Measurements from ENCODE around the gene FANCI.

FANCI gene

DNA sequence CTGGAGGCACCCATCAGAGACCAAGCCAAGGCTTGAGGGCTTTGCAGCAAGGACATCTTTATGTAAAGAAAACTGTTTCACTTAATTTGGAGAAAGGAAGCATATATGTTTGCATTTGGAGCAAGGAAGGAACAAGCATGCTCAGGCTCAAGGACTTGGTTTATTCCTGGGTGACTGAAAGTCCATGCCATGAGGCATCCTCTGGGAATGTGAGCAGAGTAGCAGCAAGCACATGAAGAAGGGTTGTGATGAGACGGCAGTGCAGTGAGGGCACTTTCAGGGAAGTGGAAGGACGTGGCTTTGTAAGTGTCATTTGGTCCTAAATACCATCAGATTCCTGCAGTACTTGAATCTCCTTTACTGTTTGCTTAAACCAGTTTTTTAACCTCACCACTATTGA lies 64.0 kb downstream of the FANCI start:
- Histone ChIP-seq H3K36me3 (ENCODE audit: control insufficient read depth in 2 of 2, insufficient read depth in 1 of 2, low read length in 2 of 2) (peaks cover 75 to 96% of the 10 kb centered on the region in 2 experiments), H3K4me1 (ENCODE audit: control insufficient read depth, insufficient read depth, low read length) (no peaks in the 10 kb centered on the region), H3K27ac (ENCODE audit: extremely low read depth, low read depth, low read length) (no peak overlapping the region), H3K9me3 (ENCODE audit: control insufficient read depth, insufficient read depth, low read depth, low read length) (no peaks in the 10 kb centered on the region), H3K4me3 (ENCODE audit: low read depth, low read length) (no peak overlapping the region)
- TF ChIP-seq ZNF214 (tag by site-specific recombination; IDR thresholded peaks at IDR 0.05; ENCODE audit: borderline replicate concordance) (no peak), ZBTB20 (tag by site-specific recombination; IDR thresholded peaks at IDR 0.05) (no peak), ZNF394 (tag by site-specific recombination; IDR thresholded peaks at IDR 0.05; ENCODE audit: borderline replicate concordance) (no peak), ZBTB7A (tag by site-specific recombination; IDR thresholded peaks at IDR 0.05; ENCODE audit: low read depth) (no peak), KLF1 (tag by site-specific recombination; IDR thresholded peaks at IDR 0.05) (no peak), GLIS1 (tag by site-specific recombination; IDR thresholded peaks at IDR 0.05) (no peak), ZNF311 (tag by site-specific recombination; IDR thresholded peaks at IDR 0.05; ENCODE audit: borderline replicate concordance) (no peak)
- ChIA-PET CTCF (interaction anchor here (1.0 to 1.2 kb wide), 2 partner anchors 15 to 101 kb away, joined by 3 read pairs; no protein-coding TSS in a partner anchor), POLR2A (interaction anchor here (0.7 kb wide), 1 partner anchor 11 kb away, joined by 3 read pairs; no protein-coding TSS in a partner anchor)

DNA sequence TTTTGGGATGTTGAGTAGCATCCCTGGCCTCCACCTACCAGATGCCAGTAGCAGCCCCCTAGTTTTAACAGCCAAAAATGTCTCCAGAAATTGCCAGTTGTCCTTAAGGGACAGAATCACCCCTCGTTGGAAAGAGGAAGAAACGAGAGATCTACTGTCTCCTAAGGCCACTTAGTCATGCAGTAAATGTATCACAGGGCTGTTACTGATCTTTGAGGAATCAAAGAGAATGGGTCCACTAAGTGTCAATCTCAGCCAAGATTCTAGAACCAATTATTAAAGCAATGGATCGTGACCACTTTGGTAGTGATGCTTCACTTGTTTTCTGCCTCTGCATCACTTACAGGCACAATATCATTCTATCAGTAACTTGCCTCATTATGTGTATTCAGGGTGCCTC lies 64.5 kb downstream of the FANCI start:
- Histone ChIP-seq H3K27ac (ENCODE audit: extremely low read depth, low read depth, low read length) (no peak overlapping the region), H3K4me1 (ENCODE audit: control insufficient read depth, insufficient read depth, low read length) (no peaks in the 10 kb centered on the region), H3K36me3 (ENCODE audit: control insufficient read depth in 2 of 2, insufficient read depth in 1 of 2, low read length in 2 of 2) (peaks cover 75 to 96% of the 10 kb centered on the region in 2 experiments), H3K9me3 (ENCODE audit: control insufficient read depth, insufficient read depth, low read depth, low read length) (no peaks in the 10 kb centered on the region), H3K4me3 (ENCODE audit: low read depth, low read length) (no peak overlapping the region)
- CTCF ChIA-PET = interaction anchor here (0.5 to 1.3 kb wide), 3 partner anchors 14 to 250 kb away, joined by 3 to 5 read pairs (median 4); no protein-coding TSS in a partner anchor
- no peak for TF ChIP-seq ZNF514 (tag by site-specific recombination; IDR thresholded peaks at IDR 0.05)
- no peak for TF ChIP-seq ZNF274 (IDR thresholded peaks at IDR 0.05; ENCODE audit: low read length)
- TF ChIP-seq ZNF274 (tag by site-specific recombination; IDR thresholded peaks at IDR 0.05; ENCODE audit: borderline replicate concordance) = no peak
- no peak for TF ChIP-seq OSR2 (tag by site-specific recombination; IDR thresholded peaks at IDR 0.05)
- no peak for TF ChIP-seq ZFHX2 (tag by site-specific recombination; conservative IDR thresholded peaks at IDR 0.05)
- TF ChIP-seq, protein P1, sequence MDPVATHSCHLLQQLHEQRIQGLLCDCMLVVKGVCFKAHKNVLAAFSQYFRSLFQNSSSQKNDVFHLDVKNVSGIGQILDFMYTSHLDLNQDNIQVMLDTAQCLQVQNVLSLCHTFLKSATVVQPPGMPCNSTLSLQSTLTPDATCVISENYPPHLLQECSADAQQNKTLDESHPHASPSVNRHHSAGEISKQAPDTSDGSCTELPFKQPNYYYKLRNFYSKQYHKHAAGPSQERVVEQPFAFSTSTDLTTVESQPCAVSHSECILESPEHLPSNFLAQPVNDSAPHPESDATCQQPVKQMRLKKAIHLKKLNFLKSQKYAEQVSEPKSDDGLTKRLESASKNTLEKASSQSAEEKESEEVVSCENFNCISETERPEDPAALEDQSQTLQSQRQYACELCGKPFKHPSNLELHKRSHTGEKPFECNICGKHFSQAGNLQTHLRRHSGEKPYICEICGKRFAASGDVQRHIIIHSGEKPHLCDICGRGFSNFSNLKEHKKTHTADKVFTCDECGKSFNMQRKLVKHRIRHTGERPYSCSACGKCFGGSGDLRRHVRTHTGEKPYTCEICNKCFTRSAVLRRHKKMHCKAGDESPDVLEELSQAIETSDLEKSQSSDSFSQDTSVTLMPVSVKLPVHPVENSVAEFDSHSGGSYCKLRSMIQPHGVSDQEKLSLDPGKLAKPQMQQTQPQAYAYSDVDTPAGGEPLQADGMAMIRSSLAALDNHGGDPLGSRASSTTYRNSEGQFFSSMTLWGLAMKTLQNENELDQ (tag by site-specific recombination; IDR thresholded peaks at IDR 0.05; ENCODE audit: low read depth) = no peak
- POLR2A ChIA-PET = no interaction called here

DNA sequence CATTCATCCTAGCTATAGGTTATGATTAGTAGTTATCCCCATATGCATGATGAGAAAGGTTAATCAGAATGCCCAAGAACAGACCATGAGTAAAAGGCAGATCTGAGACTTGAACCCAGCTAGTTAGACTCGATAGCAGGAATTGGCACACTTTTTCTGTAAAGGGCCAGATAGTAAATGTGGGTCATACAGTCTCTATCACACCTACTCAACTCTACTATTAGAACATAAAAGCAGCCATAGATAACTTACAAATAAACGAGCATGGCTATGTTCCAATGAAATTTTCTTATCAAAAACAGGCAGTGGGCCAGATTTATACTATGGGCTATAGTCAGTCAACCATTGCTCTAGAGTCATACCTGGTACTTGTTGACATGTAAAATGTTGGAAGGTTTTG lies 66.2 kb downstream of the FANCI start:
- H3K27ac ChIP-seq (ENCODE audit: extremely low read depth, low read depth, low read length) = no peak overlapping the region
- no peaks in the 10 kb centered on the region for H3K4me1 ChIP-seq (ENCODE audit: control insufficient read depth, insufficient read depth, low read length)
- ChIA-PET POLR2A (interaction anchor here (1.1 kb wide), 1 partner anchor 9 kb away, joined by 3 read pairs; no protein-coding TSS in a partner anchor), CTCF (interaction anchor here (0.7 kb wide), 1 partner anchor 82 kb away, joined by 3 read pairs; no protein-coding TSS in a partner anchor)
- peaks cover 70 to 96% of the 10 kb centered on the region in 2 experiments for H3K36me3 ChIP-seq (ENCODE audit: control insufficient read depth in 2 of 2, insufficient read depth in 1 of 2, low read length in 2 of 2)
- no peak overlapping the region for H3K4me3 ChIP-seq (ENCODE audit: low read depth, low read length)
- no peaks in the 10 kb centered on the region for H3K9me3 ChIP-seq (ENCODE audit: control insufficient read depth, insufficient read depth, low read depth, low read length)
- TF ChIP-seq ZBTB21 (tag by site-specific recombination; IDR thresholded peaks at IDR 0.05) (no peak), ZNF19 (tag by site-specific recombination; IDR thresholded peaks at IDR 0.05; ENCODE audit: low read depth) (no peak)
- TF ChIP-seq, protein P2, sequence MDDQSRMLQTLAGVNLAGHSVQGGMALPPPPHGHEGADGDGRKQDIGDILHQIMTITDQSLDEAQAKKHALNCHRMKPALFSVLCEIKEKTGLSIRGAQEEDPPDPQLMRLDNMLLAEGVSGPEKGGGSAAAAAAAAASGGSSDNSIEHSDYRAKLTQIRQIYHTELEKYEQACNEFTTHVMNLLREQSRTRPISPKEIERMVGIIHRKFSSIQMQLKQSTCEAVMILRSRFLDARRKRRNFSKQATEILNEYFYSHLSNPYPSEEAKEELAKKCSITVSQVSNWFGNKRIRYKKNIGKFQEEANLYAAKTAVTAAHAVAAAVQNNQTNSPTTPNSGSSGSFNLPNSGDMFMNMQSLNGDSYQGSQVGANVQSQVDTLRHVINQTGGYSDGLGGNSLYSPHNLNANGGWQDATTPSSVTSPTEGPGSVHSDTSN (CRISPR knock-in tag; IDR thresholded peaks at IDR 0.05) = no peak
- TF ChIP-seq, protein P3, sequence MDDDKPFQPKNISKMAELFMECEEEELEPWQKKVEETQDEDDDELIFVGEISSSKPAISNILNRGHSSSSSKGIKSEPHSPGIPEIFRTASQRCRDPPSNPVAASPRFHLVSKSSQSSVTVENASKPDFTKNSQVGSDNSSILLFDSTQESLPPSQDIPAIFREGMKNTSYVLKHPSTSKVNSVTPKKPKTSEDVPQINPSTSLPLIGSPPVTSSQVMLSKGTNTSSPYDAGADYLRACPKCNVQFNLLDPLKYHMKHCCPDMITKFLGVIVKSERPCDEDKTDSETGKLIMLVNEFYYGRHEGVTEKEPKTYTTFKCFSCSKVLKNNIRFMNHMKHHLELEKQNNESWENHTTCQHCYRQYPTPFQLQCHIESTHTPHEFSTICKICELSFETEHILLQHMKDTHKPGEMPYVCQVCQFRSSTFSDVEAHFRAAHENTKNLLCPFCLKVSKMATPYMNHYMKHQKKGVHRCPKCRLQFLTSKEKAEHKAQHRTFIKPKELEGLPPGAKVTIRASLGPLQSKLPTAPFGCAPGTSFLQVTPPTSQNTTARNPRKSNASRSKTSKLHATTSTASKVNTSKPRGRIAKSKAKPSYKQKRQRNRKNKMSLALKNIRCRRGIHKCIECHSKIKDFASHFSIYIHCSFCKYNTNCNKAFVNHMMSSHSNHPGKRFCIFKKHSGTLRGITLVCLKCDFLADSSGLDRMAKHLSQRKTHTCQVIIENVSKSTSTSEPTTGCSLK (tag by site-specific recombination; IDR thresholded peaks at IDR 0.05) = no peak
- TF ChIP-seq, protein P4, sequence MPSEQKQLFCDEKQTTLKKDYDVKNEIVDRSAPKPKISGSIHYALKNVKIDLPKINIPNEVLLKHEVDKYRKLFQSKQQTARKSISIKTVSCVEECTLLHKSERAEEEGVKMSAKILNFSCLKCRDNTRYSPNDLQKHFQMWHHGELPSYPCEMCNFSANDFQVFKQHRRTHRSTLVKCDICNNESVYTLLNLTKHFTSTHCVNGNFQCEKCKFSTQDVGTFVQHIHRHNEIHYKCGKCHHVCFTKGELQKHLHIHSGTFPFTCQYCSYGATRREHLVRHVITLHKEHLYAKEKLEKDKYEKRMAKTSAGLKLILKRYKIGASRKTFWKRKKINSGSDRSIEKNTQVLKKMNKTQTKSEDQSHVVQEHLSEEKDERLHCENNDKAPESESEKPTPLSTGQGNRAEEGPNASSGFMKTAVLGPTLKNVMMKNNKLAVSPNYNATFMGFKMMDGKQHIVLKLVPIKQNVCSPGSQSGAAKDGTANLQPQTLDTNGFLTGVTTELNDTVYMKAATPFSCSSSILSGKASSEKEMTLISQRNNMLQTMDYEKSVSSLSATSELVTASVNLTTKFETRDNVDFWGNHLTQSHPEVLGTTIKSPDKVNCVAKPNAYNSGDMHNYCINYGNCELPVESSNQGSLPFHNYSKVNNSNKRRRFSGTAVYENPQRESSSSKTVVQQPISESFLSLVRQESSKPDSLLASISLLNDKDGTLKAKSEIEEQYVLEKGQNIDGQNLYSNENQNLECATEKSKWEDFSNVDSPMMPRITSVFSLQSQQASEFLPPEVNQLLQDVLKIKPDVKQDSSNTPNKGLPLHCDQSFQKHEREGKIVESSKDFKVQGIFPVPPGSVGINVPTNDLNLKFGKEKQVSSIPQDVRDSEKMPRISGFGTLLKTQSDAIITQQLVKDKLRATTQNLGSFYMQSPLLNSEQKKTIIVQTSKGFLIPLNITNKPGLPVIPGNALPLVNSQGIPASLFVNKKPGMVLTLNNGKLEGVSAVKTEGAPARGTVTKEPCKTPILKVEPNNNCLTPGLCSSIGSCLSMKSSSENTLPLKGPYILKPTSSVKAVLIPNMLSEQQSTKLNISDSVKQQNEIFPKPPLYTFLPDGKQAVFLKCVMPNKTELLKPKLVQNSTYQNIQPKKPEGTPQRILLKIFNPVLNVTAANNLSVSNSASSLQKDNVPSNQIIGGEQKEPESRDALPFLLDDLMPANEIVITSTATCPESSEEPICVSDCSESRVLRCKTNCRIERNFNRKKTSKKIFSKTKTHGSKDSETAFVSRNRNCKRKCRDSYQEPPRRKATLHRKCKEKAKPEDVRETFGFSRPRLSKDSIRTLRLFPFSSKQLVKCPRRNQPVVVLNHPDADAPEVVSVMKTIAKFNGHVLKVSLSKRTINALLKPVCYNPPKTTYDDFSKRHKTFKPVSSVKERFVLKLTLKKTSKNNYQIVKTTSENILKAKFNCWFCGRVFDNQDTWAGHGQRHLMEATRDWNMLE (tag by site-specific recombination; conservative IDR thresholded peaks at IDR 0.05; ENCODE audit: low read depth) = no peak
- TF ChIP-seq, protein P5, sequence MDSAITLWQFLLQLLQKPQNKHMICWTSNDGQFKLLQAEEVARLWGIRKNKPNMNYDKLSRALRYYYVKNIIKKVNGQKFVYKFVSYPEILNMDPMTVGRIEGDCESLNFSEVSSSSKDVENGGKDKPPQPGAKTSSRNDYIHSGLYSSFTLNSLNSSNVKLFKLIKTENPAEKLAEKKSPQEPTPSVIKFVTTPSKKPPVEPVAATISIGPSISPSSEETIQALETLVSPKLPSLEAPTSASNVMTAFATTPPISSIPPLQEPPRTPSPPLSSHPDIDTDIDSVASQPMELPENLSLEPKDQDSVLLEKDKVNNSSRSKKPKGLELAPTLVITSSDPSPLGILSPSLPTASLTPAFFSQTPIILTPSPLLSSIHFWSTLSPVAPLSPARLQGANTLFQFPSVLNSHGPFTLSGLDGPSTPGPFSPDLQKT (IDR thresholded peaks at IDR 0.05; ENCODE audit: borderline replicate concordance, low read depth, low read length) = no peak

Data from HEK293 (cell line).